K562 (cell line): Measurements from ENCODE around the gene NR5A2. TPM values are rescaled to one million over a fixed set of nuclear protein-coding genes. Genes with fewer than 3 reads are reported as not detected.

ENCODE experiments used
- ATAC-seq: fragments of 200-7000 bp; cut with Tn5 transposase; 3 replicates; pipeline ENCODE4 v1.9.1; 2020; ENCODE audit warnings: moderate library complexity
- BruUV-seq: library from RNA; stranded (reverse); fragments of 400-500 nt; replicated peaks from 2 replicates; lab custom pipeline; 2021; lab: Mats Ljungman, UMichigan
- CTCF ChIA-PET: fragments of 300-600 bp; formaldehyde crosslinking; extraction: SDS; loops from one replicate; lab custom pipeline; 2021; ENCODE audit warnings: low intra/inter-chr PET ratio; lab: Yijun Ruan, JAX
- POLR2A ChIA-PET: fragments of 300-600, 350-650 bp; sonication (Branson Sonifier 250); formaldehyde crosslinking; extraction: SDS; loops from one replicate; lab custom pipeline; 2021; ENCODE audit warnings: antibody characterized with exemption, inconsistent platforms; lab: Yijun Ruan, JAX
- DNase-seq, 4 experiments: peaks; one replicate each; pipeline versions ENCODE4 v3.0.0 to v3.0.0-alpha.2; 2011 to 2018; ENCODE audit warnings: low spot score in 3 of 4, mixed read lengths in 3 of 4; ENCODE audit errors: extremely low read depth in 1 of 4
- FAIRE-seq: peaks from 2 replicates; lab custom pipeline; 2011; peaks lifted over from hg19 to GRCh38; lab: Jason Lieb, UNC
- H2AFZ ChIP-seq: 2 replicates; pipeline ENCODE4 v1.6.0; 2011; ENCODE audit warnings: low read depth, low read length, control low read depth, inconsistent platforms
- H3K27ac ChIP-seq: fragments of 200-600 bp; 3 replicates; pipeline ENCODE4 v1.8.0; 2011; ENCODE audit warnings: low read depth, mild to moderate bottlenecking, control low read depth, inconsistent platforms, low read length, moderate library complexity, mixed read lengths; ENCODE audit errors: extremely low read depth
- H3K27me3 ChIP-seq, 2 experiments: fragments of 300-600 bp in 1 of 2; 2 replicates in 1 of 2; 3 replicates in 1 of 2; pipeline versions ENCODE4 v1.6.0 to v1.8.0; 2011; ENCODE audit warnings: inconsistent platforms in 2 of 2, low read length in 2 of 2, mild to moderate bottlenecking in 1 of 2, mixed read lengths in 1 of 2, moderate library complexity in 1 of 2; ENCODE audit not compliant: control insufficient read depth in 2 of 2, insufficient read depth in 2 of 2
- H3K36me3 ChIP-seq: fragments of 300-600 bp; 3 replicates; pipeline ENCODE4 v1.8.0; 2011; ENCODE audit warnings: mild to moderate bottlenecking, low read length, inconsistent platforms; ENCODE audit not compliant: control insufficient read depth, insufficient read depth
- H3K4me1 ChIP-seq, 2 experiments: fragments of 200-600 bp in 1 of 2; replicated peaks in 1 of 2; 2 replicates in 1 of 2; 3 replicates in 1 of 2; pipeline versions ENCODE4 v1.5.1 to v1.8.0; 2011; ENCODE audit warnings: inconsistent platforms in 2 of 2, low read length in 2 of 2, mild to moderate bottlenecking in 1 of 2, mixed read lengths in 1 of 2, moderate library complexity in 1 of 2; ENCODE audit not compliant: control insufficient read depth in 2 of 2, insufficient read depth in 2 of 2
- H3K4me2 ChIP-seq: 2 replicates; pipeline ENCODE4 v1.6.1; 2011; ENCODE audit warnings: low read length, control low read depth, inconsistent platforms, mixed read lengths; ENCODE audit not compliant: insufficient read depth
- H3K4me3 ChIP-seq: fragments of 200-600 bp; sonication (generic), shearing (Covaris generic); 2 replicates; pipeline ENCODE4 v1.5.1; 2016; ENCODE audit warnings: control low read depth, inconsistent platforms
- H3K79me2 ChIP-seq: fragments of 200-600 bp; 3 replicates; pipeline ENCODE4 v1.8.0; 2011; ENCODE audit warnings: low read length, inconsistent platforms; ENCODE audit not compliant: control insufficient read depth, insufficient read depth
- H3K9ac ChIP-seq, 2 experiments: 2 replicates each; pipeline versions ENCODE4 v1.6.0 to v1.6.1; 2011; ENCODE audit warnings: low read depth in 2 of 2, low read length in 2 of 2, control low read depth in 1 of 2, inconsistent platforms in 1 of 2, mild to moderate bottlenecking in 1 of 2, mixed read lengths in 1 of 2; ENCODE audit not compliant: insufficient read depth in 1 of 2
- H3K9me1 ChIP-seq: one replicate; pipeline ENCODE4 v1.6.0; 2011; ENCODE audit warnings: inconsistent platforms, mild to moderate bottlenecking, low read length, moderate library complexity; ENCODE audit not compliant: control insufficient read depth, insufficient read depth
- H3K9me3 ChIP-seq: replicated peaks from 2 replicates; pipeline ENCODE4 v1.5.1; 2011; ENCODE audit warnings: low read depth, low read length, inconsistent platforms; ENCODE audit not compliant: control insufficient read depth, insufficient read depth
- H4K20me1 ChIP-seq: replicated peaks from 2 replicates; pipeline ENCODE4 v1.6.1; 2011; ENCODE audit warnings: low read length, inconsistent platforms, mixed read lengths; ENCODE audit not compliant: control insufficient read depth, insufficient read depth
- BHLHE40 ChIP-seq: IDR thresholded peaks from 2 replicates; pipeline ENCODE4 v1.6.1; 2011; ENCODE audit warnings: low read length, improper control_type of control experiment
- CHAMP1 ChIP-seq: fragments of 450-650 bp; IDR thresholded peaks from 2 replicates; pipeline ENCODE4 v1.6.1; 2016; ENCODE audit warnings: mild to moderate bottlenecking
- EZH2 ChIP-seq: IDR thresholded peaks from 2 replicates; pipeline ENCODE4 v1.6.1; 2012; ENCODE audit warnings: low read depth, mild to moderate bottlenecking, inconsistent platforms, low read length, borderline replicate concordance
- GTF3C2 ChIP-seq: IDR thresholded peaks from 3 replicates; pipeline ENCODE4 v1.6.1; 2011; ENCODE audit warnings: borderline replicate concordance, mild to moderate bottlenecking, moderate library complexity; ENCODE audit not compliant: insufficient read length; ENCODE audit errors: extremely low read depth
- NRF1 ChIP-seq, 2 experiments: fragments of 450-650 bp; IDR thresholded peaks in 1 of 2; conservative IDR thresholded peaks in 1 of 2; 2 replicates each; pipeline ENCODE4 v1.6.1; 2014; ENCODE audit warnings: mild to moderate bottlenecking in 2 of 2
- SRSF3 ChIP-seq: fragments of 200-400 bp; formaldehyde crosslinking; IDR thresholded peaks from 2 replicates; pipeline ENCODE4 v1.6.1; 2016; ENCODE audit warnings: mild to moderate bottlenecking, low read length, moderate library complexity; ENCODE audit not compliant: insufficient read depth
- ZNF23 ChIP-seq: fragments of 250-450 bp; sonication (Bioruptor Pico); IDR thresholded peaks from 2 replicates; pipeline ENCODE4 v1.4.0; 2020; ENCODE audit warnings: mild to moderate bottlenecking
- ZNF77 ChIP-seq: fragments of 250-450 bp; sonication (Bioruptor Pico); IDR thresholded peaks from 2 replicates; pipeline ENCODE4 v1.5.0; 2020
- WGBS: fragments of 100-300 bp; shearing (Covaris generic); methylation state at CpG from one replicate; pipeline ENCODE4 v1.1.6; 2016; ENCODE audit warnings: low coverage, mixed read lengths; ENCODE audit not compliant: insufficient coverage; ENCODE audit errors: missing lambda C conversion rate; 5-methylcytosine and 5-hydroxymethylcytosine counted together
- in situ Hi-C: fragments of 300-500 bp; cut with MboI; formaldehyde crosslinking; loops from 4 replicates; pipeline ENCODE4 v1.15.0; 2018; ENCODE audit warnings: inconsistent platforms, mixed read lengths
- intact Hi-C: fragments of 100-400 bp; cut with micrococcal nuclease; formaldehyde crosslinking; loops from 2 replicates; pipeline ENCODE4 v1.14.2; 2022
- polyA plus RNA-seq, 8 experiments: library from polyadenylated mRNA; depleted of rRNA in 4 of 8; stranded (reverse) in 5 of 8; unstranded in 3 of 8; fragments of >200 nt; fragmentation: Nextera tagmentation in 2 of 8; fragmentation: Illumina TruSeq in 1 of 8; extraction: Ambion mirVana in 2 of 8; extraction: Trizol in 1 of 8; gene quantifications; 2 replicates each; pipeline versions ENCODE4 v1.2.1 to v1.2.3, GENCODE V29; 2011 to 2014; ENCODE audit warnings: inconsistent platforms in 1 of 8, missing spikeins in 1 of 8
- total RNA-seq, 7 experiments: library from RNA; depleted of rRNA in 6 of 7; stranded (reverse); fragments of >200 nt in 6 of 7; fragmentation: Illumina TruSeq in 2 of 7; extraction: Trizol in 2 of 7; gene quantifications; 2 replicates each; pipeline versions ENCODE4 v1.2.1 to v1.2.3, GENCODE V29; 2011 to 2021; ENCODE audit warnings: low replicate concordance in 1 of 7
- TF ChIP-seq, protein P1 (sequence below): fragments of 250-450 bp; sonication (Bioruptor Pico); IDR thresholded peaks from 2 replicates; pipeline ENCODE4 v1.8.0; 2022; ENCODE audit warnings: moderate library complexity, mild to moderate bottlenecking, inconsistent platforms

NR5A2 gene
- total and polyA plus RNA-seq, 9 of the 15 experiments (the other 6 are each of a cell fraction or from before 2014, with no cell fraction given) = 0.13 to 0.40 (median 0.29) TPM

DNA sequence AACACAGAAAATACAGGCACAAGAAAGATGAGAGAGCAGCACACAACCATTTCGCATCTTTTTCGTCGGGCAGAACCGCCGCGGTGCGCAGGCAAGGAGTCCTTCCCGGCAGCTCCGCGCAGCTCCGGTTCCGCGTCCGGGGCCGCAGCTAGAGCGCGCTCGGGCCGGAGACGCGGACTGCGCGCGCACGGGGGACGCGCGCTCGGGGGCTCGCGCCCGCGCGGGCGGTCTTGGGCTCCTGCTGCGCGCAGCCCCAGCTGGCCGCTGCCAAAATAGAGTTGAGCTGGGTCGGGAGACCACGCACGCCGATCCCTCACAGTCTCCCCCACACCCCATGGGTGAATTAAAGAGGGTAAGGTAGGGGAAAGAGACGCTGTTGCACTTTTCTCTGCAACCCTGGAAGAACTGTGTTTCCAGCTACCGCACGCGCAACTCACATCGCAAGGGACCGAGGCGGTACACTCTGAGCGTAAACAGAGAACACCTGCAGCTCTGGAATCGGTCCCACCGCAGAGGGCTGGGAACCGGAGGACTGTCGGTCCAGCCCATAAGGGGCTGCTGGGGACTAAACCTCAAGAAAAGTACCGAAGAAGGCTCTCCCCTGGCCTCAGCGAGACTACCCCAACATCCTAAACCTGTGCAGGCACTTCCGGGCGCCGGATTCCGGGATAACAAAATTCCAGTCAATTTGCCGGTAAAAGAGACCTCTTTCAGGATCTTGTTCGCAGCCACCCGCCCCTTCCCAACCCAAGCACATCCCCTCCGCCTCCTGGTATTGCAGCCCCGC is 1.7 kb downstream of the NR5A2 start:
- H3K4me3 ChIP-seq = no peak overlapping the region

GRCh38 chr1:200029822-200030152 is 2.3 kb downstream of the NR5A2 start:
- no peak overlapping the region for H3K27ac ChIP-seq
- no peaks in the 10 kb centered on the region for H3K9me3 ChIP-seq
- CTCF ChIA-PET = no interaction called here
- H4K20me1 ChIP-seq = no peaks in the 10 kb centered on the region
- ATAC-seq (no peak), FAIRE-seq (no peak), DNase-seq (no peak)
- no peak overlapping the region for H2AFZ ChIP-seq
- H3K36me3 ChIP-seq = no peaks in the 10 kb centered on the region
- peaks cover 22 to 34% of the 10 kb centered on the region in 2 experiments for H3K27me3 ChIP-seq
- no peak overlapping the region for H3K4me2 ChIP-seq
- under 1% methylated on average over 13 of the region's 13 CpGs for WGBS
- H3K9ac ChIP-seq = no peak overlapping the region
- intact Hi-C loops = no loop called here
- in situ Hi-C loops = no loop called here
- POLR2A ChIA-PET = no interaction called here
- no peaks in the 10 kb centered on the region for H3K9me1 ChIP-seq
- no peak overlapping the region for H3K4me3 ChIP-seq
- no TSS peak for BruUV-seq
- no peaks in the 10 kb centered on the region for H3K79me2 ChIP-seq
- peaks cover 0 to 5% of the 10 kb centered on the region in 2 experiments; a peak in 1 of 5 replicates for H3K4me1 ChIP-seq
- TF ChIP-seq, protein P1, sequence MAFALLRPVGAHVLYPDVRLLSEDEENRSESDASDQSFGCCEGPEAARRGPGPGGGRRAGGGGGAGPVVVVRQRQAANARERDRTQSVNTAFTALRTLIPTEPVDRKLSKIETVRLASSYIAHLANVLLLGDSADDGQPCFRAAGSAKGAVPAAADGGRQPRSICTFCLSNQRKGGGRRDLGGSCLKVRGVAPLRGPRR (CRISPR knock-in tag) = no peak
- TF ChIP-seq ZNF77 (CRISPR knock-in tag) (no peak), SRSF3 (no peak), ZNF23 (no peak), CHAMP1 (no peak), BHLHE40 (no peak), GTF3C2 (no peak)

More for the DNA sequence above, 1.7 kb downstream of the NR5A2 start:
- H3K9ac ChIP-seq = no peak overlapping the region
- ATAC-seq (peak; percentile 59), FAIRE-seq (no peak), DNase-seq (no peak)
- H3K9me3 ChIP-seq = no peaks in the 10 kb centered on the region
- H3K36me3 ChIP-seq = no peaks in the 10 kb centered on the region
- H2AFZ ChIP-seq = no peak overlapping the region
- CTCF ChIA-PET = no interaction called here
- WGBS = 23% methylated on average over 60 of the region's 65 CpGs
- intact Hi-C loops (no loop called here), in situ Hi-C loops (no loop called here)
- no peak overlapping the region for H3K4me2 ChIP-seq
- H3K27ac ChIP-seq = no peak overlapping the region
- H3K27me3 ChIP-seq = peaks cover 21 to 32% of the 10 kb centered on the region in 2 experiments; a peak in 4 of 5 replicates
- no peaks in the 10 kb centered on the region for H3K9me1 ChIP-seq
- no TSS peak for BruUV-seq
- H3K4me1 ChIP-seq = peaks cover 0 to 5% of the 10 kb centered on the region in 2 experiments; a peak in 1 of 5 replicates
- no peaks in the 10 kb centered on the region for H3K79me2 ChIP-seq
- H4K20me1 ChIP-seq = no peaks in the 10 kb centered on the region
- TF ChIP-seq EZH2 (no peak), NRF1 (conservative IDR thresholded peaks at IDR 0.05 in 1 of 2, IDR thresholded peaks at IDR 0.05 in 1 of 2) (peak; percentile 72 to 73)
- POLR2A ChIA-PET = interaction anchor here (1.0 to 1.3 kb wide), 2 partner anchors 17 to 19 kb away, joined by 3 to 4 read pairs; no protein-coding TSS in a partner anchor
